GM21381 (cell line): ENCODE results near the gene MEP1A.
"Not testable (repeated sequence)": the region's sequence is repeated elsewhere in the genome, so short reads cannot be mapped to it uniquely, and the experiment has no call there.

Experiments
- ATAC-seq: cut with Tn5 transposase; IDR thresholded peaks from one replicate; pipeline ENCODE4 v1.9.1; 2021; ENCODE audit warnings: mild to moderate bottlenecking, moderate library complexity; ENCODE audit not compliant: unreplicated experiment

Gene MEP1A

GRCh38 chr6:46793138-46793537 lies at the start of gene MEP1A:
MEP1A (plus strand) TSS chr6:46793389; CDS start chr6:46793399, 10 bp downstream.
- ATAC-seq: no peak

GRCh38 chr6:46743425-46744158 lies 49.6 kb upstream of the MEP1A start:
- ATAC-seq: no peak

GRCh38 chr6:46744159-46744725 lies 48.9 kb upstream of the MEP1A start:
- ATAC-seq: not testable (repeated sequence)

- ATAC-seq: no peak
These were observed 47.2 kb upstream of the MEP1A start for GRCh38 chr6:46745973-46746372.

GRCh38 chr6:46746696-46747095 lies 46.5 kb upstream of the MEP1A start, which contains the start of gene ANKRD66:
ANKRD66 (plus strand) TSS chr6:46746933; CDS start chr6:46751949, 5,016 bp downstream.
- no peak for ATAC-seq

- ATAC-seq: no peak
These were observed 44.2 kb upstream of the MEP1A start for GRCh38 chr6:46748940-46749503.

- no peak for ATAC-seq
These were observed 43.5 kb upstream of the MEP1A start for GRCh38 chr6:46749731-46750130.

- no peak for ATAC-seq
These were observed 41.5 kb upstream of the MEP1A start for GRCh38 chr6:46751658-46752057.

GRCh38 chr6:46755865-46756264 lies 37.3 kb upstream of the MEP1A start:
- no peak for ATAC-seq

GRCh38 chr6:46756469-46757213 lies 36.5 kb upstream of the MEP1A start:
- no peak for ATAC-seq

- no peak for ATAC-seq
These were observed 36.0 kb upstream of the MEP1A start for GRCh38 chr6:46757214-46757596.

- ATAC-seq: no peak
These were observed 34.0 kb upstream of the MEP1A start for GRCh38 chr6:46758960-46759753.

GRCh38 chr6:46760925-46761324 lies 32.3 kb upstream of the MEP1A start:
- no peak for ATAC-seq

GRCh38 chr6:46763466-46763865 lies 29.7 kb upstream of the MEP1A start:
- ATAC-seq: no peak

- not testable (repeated sequence) for ATAC-seq
These were observed 28.9 kb upstream of the MEP1A start for GRCh38 chr6:46764280-46764679.

GRCh38 chr6:46764961-46765360 lies 28.2 kb upstream of the MEP1A start:
- ATAC-seq: no peak

- no peak for ATAC-seq
These were observed 21.2 kb upstream of the MEP1A start for GRCh38 chr6:46772016-46772415.

- ATAC-seq: peak; percentile 67
These were observed 20.4 kb upstream of the MEP1A start for GRCh38 chr6:46772762-46773161.

- ATAC-seq: no peak
These were observed 19.9 kb upstream of the MEP1A start for GRCh38 chr6:46773201-46773855.

GRCh38 chr6:46774736-46775135 lies 18.5 kb upstream of the MEP1A start:
- not testable (repeated sequence) for ATAC-seq
